ENCODE results near the gene POP4. TPM values are rescaled to one million over a fixed set of nuclear protein-coding genes. Genes with fewer than 3 reads are reported as not detected.

Gene POP4
- polyA plus RNA-seq, 1 donor from 2014 or later = 101 TPM

GRCh38 chr19:29562299-29563297 is 43.5 kb upstream of the POP4 start:
- no peak overlapping the region for H3K27ac ChIP-seq (ENCODE audit: low read length)
- TF ChIP-seq SMC3 (conservative IDR thresholded peaks at IDR 0.05; ENCODE audit: poor library complexity) (no peak), EP300 (conservative IDR thresholded peaks at IDR 0.05; ENCODE audit: poor library complexity, severe bottlenecking) (no peak), RAD21 (conservative IDR thresholded peaks at IDR 0.05) (no peak), EZH2 (IDR thresholded peaks at IDR 0.05; ENCODE audit: borderline replicate concordance, insufficient read depth, low read length, poor library complexity, severe bottlenecking) (no peak), MXI1 (conservative IDR thresholded peaks at IDR 0.05; ENCODE audit: poor library complexity, severe bottlenecking) (no peak), TAF1 (IDR thresholded peaks at IDR 0.05; ENCODE audit: low read depth) (no peak), REST (IDR thresholded peaks at IDR 0.05; ENCODE audit: borderline replicate concordance) (no peak), CTCF (IDR thresholded peaks at IDR 0.05; ENCODE audit: poor library complexity, severe bottlenecking) (no peak), POLR2AphosphoS5 (IDR thresholded peaks at IDR 0.05) (no peak)
- H3K9ac ChIP-seq (ENCODE audit: low read length) = no peak overlapping the region
- no peaks in the 10 kb centered on the region for H3K36me3 ChIP-seq (ENCODE audit: insufficient read depth, low read length)
- no peaks in the 10 kb centered on the region for H3K9me3 ChIP-seq (ENCODE audit: low read length)
- H3K4me2 ChIP-seq (ENCODE audit: low read length) = no peak overlapping the region
- H2AFZ ChIP-seq (ENCODE audit: low read depth, low read length) = no peak overlapping the region
- no peaks in the 10 kb centered on the region for H3K27me3 ChIP-seq (ENCODE audit: insufficient read depth, low read depth, low read length)
- no peak overlapping the region for H3K4me3 ChIP-seq (ENCODE audit: low read length)
- no peaks in the 10 kb centered on the region for H3K9me2 ChIP-seq (ENCODE audit: insufficient read depth, low read length)
- no peaks in the 10 kb centered on the region for H4K20me1 ChIP-seq (ENCODE audit: insufficient read depth)
- H3K79me2 ChIP-seq (replicated peaks; ENCODE audit: insufficient read depth, low read length) = no peaks in the 10 kb centered on the region
- H3F3A ChIP-seq (ENCODE audit: insufficient read depth, low read length, poor library complexity, severe bottlenecking) = no peaks in the 10 kb centered on the region

- H3K27me3 ChIP-seq (ENCODE audit: insufficient read depth, low read depth, low read length) = no peaks in the 10 kb centered on the region
- H3K27ac ChIP-seq (ENCODE audit: low read length) = no peak overlapping the region
- no peak overlapping the region for H3K4me3 ChIP-seq (ENCODE audit: low read length)
- no peaks in the 10 kb centered on the region for H3F3A ChIP-seq (ENCODE audit: insufficient read depth, low read length, poor library complexity, severe bottlenecking)
- no peaks in the 10 kb centered on the region for H3K79me2 ChIP-seq (replicated peaks; ENCODE audit: insufficient read depth, low read length)
- H4K20me1 ChIP-seq (ENCODE audit: insufficient read depth) = no peaks in the 10 kb centered on the region
- no peaks in the 10 kb centered on the region for H3K36me3 ChIP-seq (ENCODE audit: insufficient read depth, low read length)
- TF ChIP-seq CTCF (IDR thresholded peaks at IDR 0.05; ENCODE audit: poor library complexity, severe bottlenecking) = no peak
- TF ChIP-seq POLR2AphosphoS5 (IDR thresholded peaks at IDR 0.05) = no peak
- no peak for TF ChIP-seq REST (IDR thresholded peaks at IDR 0.05; ENCODE audit: borderline replicate concordance)
- TF ChIP-seq RAD21 (conservative IDR thresholded peaks at IDR 0.05) = no peak
- TF ChIP-seq MXI1 (conservative IDR thresholded peaks at IDR 0.05; ENCODE audit: poor library complexity, severe bottlenecking) = no peak
- no peak for TF ChIP-seq SMC3 (conservative IDR thresholded peaks at IDR 0.05; ENCODE audit: poor library complexity)
- no peak for TF ChIP-seq EP300 (conservative IDR thresholded peaks at IDR 0.05; ENCODE audit: poor library complexity, severe bottlenecking)
- H3K9me2 ChIP-seq (ENCODE audit: insufficient read depth, low read length) = no peaks in the 10 kb centered on the region
- H3K9ac ChIP-seq (ENCODE audit: low read length) = no peak overlapping the region
- no peak overlapping the region for H3K4me2 ChIP-seq (ENCODE audit: low read length)
- H3K9me3 ChIP-seq (ENCODE audit: low read length) = no peaks in the 10 kb centered on the region
- no peak overlapping the region for H2AFZ ChIP-seq (ENCODE audit: low read depth, low read length)
Measured at GRCh38 chr19:29563486-29564101, 42.5 kb upstream of the POP4 start.
